Esophagus muscularis mucosa (tissue), 3 donors: ENCODE results near the gene PCSK9.

ENCODE experiments used
- EP300 ChIP-seq: sonication (generic); formaldehyde crosslinking; IDR thresholded peaks from one replicate; pipeline ENCODE4 v1.6.1; 2017; ENCODE audit warnings: antibody characterized with exemption
- TF ChIP-seq, protein P1 (sequence below), 3 experiments: fragments of 200-600 bp in 2 of 3; fragments of 450-650 bp in 1 of 3; sonication (generic) in 2 of 3; IDR thresholded peaks; one replicate each; pipeline ENCODE4 v1.5.1; 2017 to 2019; ENCODE audit warnings: antibody characterized with exemption in 3 of 3, mild to moderate bottlenecking in 2 of 3, moderate library complexity in 1 of 3

GRCh38 chr1:55081188-55081904 lies 42.0 kb downstream of the PCSK9 start:
- TF ChIP-seq EP300 = no peak
- TF ChIP-seq, protein P1, sequence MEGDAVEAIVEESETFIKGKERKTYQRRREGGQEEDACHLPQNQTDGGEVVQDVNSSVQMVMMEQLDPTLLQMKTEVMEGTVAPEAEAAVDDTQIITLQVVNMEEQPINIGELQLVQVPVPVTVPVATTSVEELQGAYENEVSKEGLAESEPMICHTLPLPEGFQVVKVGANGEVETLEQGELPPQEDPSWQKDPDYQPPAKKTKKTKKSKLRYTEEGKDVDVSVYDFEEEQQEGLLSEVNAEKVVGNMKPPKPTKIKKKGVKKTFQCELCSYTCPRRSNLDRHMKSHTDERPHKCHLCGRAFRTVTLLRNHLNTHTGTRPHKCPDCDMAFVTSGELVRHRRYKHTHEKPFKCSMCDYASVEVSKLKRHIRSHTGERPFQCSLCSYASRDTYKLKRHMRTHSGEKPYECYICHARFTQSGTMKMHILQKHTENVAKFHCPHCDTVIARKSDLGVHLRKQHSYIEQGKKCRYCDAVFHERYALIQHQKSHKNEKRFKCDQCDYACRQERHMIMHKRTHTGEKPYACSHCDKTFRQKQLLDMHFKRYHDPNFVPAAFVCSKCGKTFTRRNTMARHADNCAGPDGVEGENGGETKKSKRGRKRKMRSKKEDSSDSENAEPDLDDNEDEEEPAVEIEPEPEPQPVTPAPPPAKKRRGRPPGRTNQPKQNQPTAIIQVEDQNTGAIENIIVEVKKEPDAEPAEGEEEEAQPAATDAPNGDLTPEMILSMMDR (IDR thresholded peaks at IDR 0.05) = no peak
